SKM-1 treated with dmso at 0.1 percent for 144 hours (cell line): ENCODE measurements around the gene ANKRD22.
A peak's percentile ranks its signal among the peaks of the same experiment; 100 is the strongest.
"Not testable (repeated sequence)": the region's sequence is repeated elsewhere in the genome, so short reads cannot be mapped to it uniquely, and the experiment has no call there.

ENCODE experiments used
- DNase-seq: peaks from one replicate; lab custom pipeline; 2025; ENCODE audit not compliant: unreplicated experiment; lab: John Stamatoyannopoulos, UW

The ANKRD22 gene

GRCh38 chr10:88838766-88839350 is 12.8 kb downstream of the ANKRD22 start:
- no peak for DNase-seq

GRCh38 chr10:88837632-88838031 is 14.0 kb downstream of the ANKRD22 start:
- not testable (repeated sequence) for DNase-seq

GRCh38 chr10:88835910-88836221 is 15.8 kb downstream of the ANKRD22 start:
- DNase-seq: no peak

- DNase-seq: peak; percentile 80
Measured at GRCh38 chr10:88835096-88835909, 16.3 kb downstream of the ANKRD22 start.

GRCh38 chr10:88833723-88834122 is 17.9 kb downstream of the ANKRD22 start:
- DNase-seq: peak; percentile 81

GRCh38 chr10:88833156-88833555 is 18.5 kb downstream of the ANKRD22 start:
- no peak for DNase-seq

- no peak for DNase-seq
Measured at GRCh38 chr10:88832376-88832775, 19.3 kb downstream of the ANKRD22 start.

GRCh38 chr10:88831709-88832108 is 19.9 kb downstream of the ANKRD22 start:
- DNase-seq: no peak

GRCh38 chr10:88830643-88831268 is 20.9 kb downstream of the ANKRD22 start:
- no peak for DNase-seq

GRCh38 chr10:88828310-88828709 is 23.3 kb downstream of the ANKRD22 start:
- no peak for DNase-seq

GRCh38 chr10:88827671-88828070 is 24.0 kb downstream of the ANKRD22 start:
- no peak for DNase-seq

- no peak for DNase-seq
Measured at GRCh38 chr10:88826388-88826787, 25.3 kb downstream of the ANKRD22 start.

- no peak for DNase-seq
Measured at GRCh38 chr10:88820748-88821401, 30.8 kb downstream of the ANKRD22 start.

GRCh38 chr10:88819290-88819689 is 32.4 kb downstream of the ANKRD22 start:
- no peak for DNase-seq

GRCh38 chr10:88813200-88813599 is 38.4 kb downstream of the ANKRD22 start:
- no peak for DNase-seq

- DNase-seq: peak; percentile 26
Measured at GRCh38 chr10:88810196-88810961, 41.3 kb downstream of the ANKRD22 start.

GRCh38 chr10:88809621-88810020 is 42.0 kb downstream of the ANKRD22 start:
- no peak for DNase-seq

- no peak for DNase-seq
Measured at GRCh38 chr10:88805924-88806323, 45.7 kb downstream of the ANKRD22 start.

GRCh38 chr10:88805361-88805760 is 46.3 kb downstream of the ANKRD22 start:
- no peak for DNase-seq

- no peak for DNase-seq
Measured at GRCh38 chr10:88804083-88804812, 47.4 kb downstream of the ANKRD22 start.
